Endothelial cell of umbilical vein (primary cell): ENCODE results near the gene PPIB. TPM values are rescaled to one million over a fixed set of nuclear protein-coding genes. Genes with fewer than 3 reads are reported as not detected.

Source experiments
- BruUV-seq: library from RNA; stranded (reverse); fragments of 400-500 nt; replicated peaks from 2 replicates; lab custom pipeline; 2021; lab: Mats Ljungman, UMichigan
- CTCF ChIA-PET: fragments of 300-600, 350-600 bp; sonication (Branson Sonifier 250); formaldehyde crosslinking; loops from one replicate; lab custom pipeline; 2021; ENCODE audit warnings: antibody characterized with exemption, inconsistent platforms; lab: Charles Lee
- POLR2A ChIA-PET: fragments of 300-600, 350-600 bp; sonication (Branson Sonifier 250); formaldehyde crosslinking; loops from one replicate; lab custom pipeline; 2021; ENCODE audit warnings: antibody characterized with exemption, inconsistent platforms; lab: Charles Lee
- DNase-seq: peaks from one replicate; pipeline ENCODE4 v3.0.0-alpha.2; 2011; ENCODE audit warnings: low read depth, low spot score
- FAIRE-seq: peaks from 2 replicates; lab custom pipeline; 2011; peaks lifted over from hg19 to GRCh38; lab: Jason Lieb, UNC
- H2AFZ ChIP-seq: 2 replicates; pipeline ENCODE4 v1.6.0; 2012; ENCODE audit warnings: low read depth, low read length, control low read depth, inconsistent platforms
- H3K27ac ChIP-seq: 2 replicates; pipeline ENCODE4 v1.5.1; 2011; ENCODE audit warnings: low read depth, mild to moderate bottlenecking, control low read depth, low read length, moderate library complexity; ENCODE audit not compliant: insufficient read depth
- H3K27me3 ChIP-seq, 2 experiments: 2 replicates each; pipeline versions ENCODE4 v1.6.0 to v1.6.1; 2011; ENCODE audit warnings: low read length in 2 of 2, mixed read lengths in 1 of 2; ENCODE audit not compliant: control insufficient read depth in 2 of 2, insufficient read depth in 2 of 2
- H3K36me3 ChIP-seq, 2 experiments: 2 replicates in 1 of 2; 3 replicates in 1 of 2; pipeline ENCODE4 v1.5.1; 2011; ENCODE audit warnings: low read length in 2 of 2, mild to moderate bottlenecking in 1 of 2, moderate library complexity in 1 of 2; ENCODE audit not compliant: control insufficient read depth in 2 of 2, insufficient read depth in 2 of 2; ENCODE audit errors: extremely low read depth in 1 of 2
- H3K4me1 ChIP-seq: 3 replicates; pipeline ENCODE4 v1.5.1; 2011; ENCODE audit warnings: mild to moderate bottlenecking, low read length; ENCODE audit not compliant: control insufficient read depth, insufficient read depth; ENCODE audit errors: extremely low read depth
- H3K4me2 ChIP-seq: 2 replicates; pipeline ENCODE4 v1.6.1; 2011; ENCODE audit warnings: low read length, control low read depth, mixed read lengths; ENCODE audit not compliant: insufficient read depth
- H3K4me3 ChIP-seq, 3 experiments: fragments of 200-600 bp in 1 of 3; sonication (generic), shearing (Covaris generic) in 1 of 3; replicated peaks in 1 of 3; 2 replicates each; pipeline ENCODE4 v1.5.1; 2011 to 2016; ENCODE audit warnings: control low read depth in 3 of 3, low read length in 3 of 3, mild to moderate bottlenecking in 2 of 3, inconsistent platforms in 1 of 3, low read depth in 1 of 3, moderate library complexity in 1 of 3; ENCODE audit not compliant: insufficient read depth in 1 of 3
- H3K79me2 ChIP-seq: 2 replicates; pipeline ENCODE4 v1.6.0; 2012; ENCODE audit warnings: low read length, inconsistent platforms; ENCODE audit not compliant: control insufficient read depth, insufficient read depth
- H3K9ac ChIP-seq: replicated peaks from 2 replicates; pipeline ENCODE3; 2011; ENCODE audit warnings: low read length, control low read depth; ENCODE audit not compliant: insufficient read depth; ENCODE audit errors: extremely low read depth
- H3K9me1 ChIP-seq: replicated peaks from 3 replicates; pipeline ENCODE4 v1.6.0; 2011; ENCODE audit warnings: mild to moderate bottlenecking, low read length; ENCODE audit not compliant: control insufficient read depth, insufficient read depth; ENCODE audit errors: extremely low read depth
- H3K9me3 ChIP-seq: replicated peaks from 2 replicates; pipeline ENCODE4 v1.5.1; 2012; ENCODE audit warnings: low read length, inconsistent platforms; ENCODE audit not compliant: control insufficient read depth, insufficient read depth
- H4K20me1 ChIP-seq: replicated peaks from 2 replicates; pipeline ENCODE3; 2011; ENCODE audit warnings: mild to moderate bottlenecking, low read length; ENCODE audit not compliant: control insufficient read depth, insufficient read depth; ENCODE audit errors: extremely low read depth
- CTCF ChIP-seq, 2 donors: IDR thresholded peaks; 1 replicate in 1 of 2; 2 replicates in 1 of 2; pipeline ENCODE4 v1.5.1; 2011; ENCODE audit warnings: low read length in 2 of 2, mild to moderate bottlenecking in 2 of 2, moderate library complexity in 2 of 2, control low read depth in 1 of 2, inconsistent platforms in 1 of 2, low read depth in 1 of 2; ENCODE audit not compliant: insufficient read depth in 1 of 2; ENCODE audit errors: extremely low read depth in 1 of 2
- EZH2 ChIP-seq: IDR thresholded peaks from 2 replicates; pipeline ENCODE4 v1.6.1; 2012; ENCODE audit warnings: borderline replicate concordance, low read depth, mild to moderate bottlenecking, moderate library complexity, low read length, inconsistent platforms; ENCODE audit not compliant: severe bottlenecking
- GATA2 ChIP-seq: IDR thresholded peaks from 2 replicates; pipeline ENCODE4 v1.7.0; 2011; ENCODE audit warnings: low read depth, mild to moderate bottlenecking, moderate library complexity, mixed read lengths, low read length; ENCODE audit not compliant: insufficient read length, insufficient read depth
- JUN ChIP-seq: IDR thresholded peaks from 2 replicates; pipeline ENCODE4 v1.6.1; 2011; ENCODE audit warnings: borderline replicate concordance, low read depth; ENCODE audit not compliant: insufficient read length, insufficient read depth
- MAX ChIP-seq: IDR thresholded peaks from 2 replicates; pipeline ENCODE4 v1.6.1; 2011; ENCODE audit not compliant: insufficient read depth, insufficient read length
- MYC ChIP-seq: IDR thresholded peaks from one replicate; pipeline ENCODE4 v1.6.1; 2011; ENCODE audit warnings: mild to moderate bottlenecking, low read depth, low read length
- POLR2AphosphoS5 ChIP-seq: IDR thresholded peaks from 2 replicates; pipeline ENCODE4 v1.6.1; 2012; ENCODE audit warnings: low read depth, mild to moderate bottlenecking, control low read depth, low read length, moderate library complexity; ENCODE audit not compliant: insufficient read depth
- dilution Hi-C: fragments of 300-500 bp; cut with MboI; formaldehyde crosslinking; loops from one replicate; pipeline ENCODE4 v1.15.0; 2019; ENCODE audit warnings: low sequenced_read_pairs; ENCODE audit not compliant: extremely low pct_ligation_motif_present
- intact Hi-C: fragments of 100-400 bp; cut with micrococcal nuclease; formaldehyde crosslinking; loops from one replicate; pipeline ENCODE4 v1.10.0; 2022
- polyA plus RNA-seq, 4 experiments: library from polyadenylated mRNA; depleted of rRNA in 3 of 4; stranded (reverse) in 3 of 4; unstranded in 1 of 4; fragments of >200 nt; gene quantifications; 2 replicates each; pipeline versions ENCODE4 v1.2.1 to v1.2.3, GENCODE V29; 2011 to 2012; ENCODE audit warnings: missing spikeins in 1 of 4
- total RNA-seq: library from RNA; stranded (reverse); gene quantifications from 2 replicates; pipeline ENCODE4 v1.2.3, GENCODE V29; 2021

Gene PPIB
- total and polyA plus RNA-seq, 2 donors (not counting 3 experiments of a cell fraction or from before 2014, with no cell fraction given): 840 to 1,240 TPM

GRCh38 chr15:64211696-64212095 lies 48.9 kb upstream of the PPIB start:
- BruUV-seq: no TSS peak
- Histone ChIP-seq H3K9me3 (no peaks in the 10 kb centered on the region), H3K4me3 (no peak overlapping the region), H3K9ac (no peak overlapping the region), H2AFZ (no peak overlapping the region), H3K27ac (no peak overlapping the region), H3K4me1 (peaks cover 2% of the 10 kb centered on the region), H4K20me1 (no peaks in the 10 kb centered on the region), H3K4me2 (no peak overlapping the region), H3K9me1 (no peaks in the 10 kb centered on the region), H3K79me2 (no peaks in the 10 kb centered on the region), H3K36me3 (peaks cover 0 to 10% of the 10 kb centered on the region in 2 experiments), H3K27me3 (no peaks in the 10 kb centered on the region)
- FAIRE-seq (no peak), DNase-seq (no peak)
- dilution Hi-C loops (no loop called here), intact Hi-C loops (loop anchor here (10.0 kb wide), 1 partner anchor 443 kb away; no protein-coding TSS in a partner anchor)
- ChIA-PET CTCF (no interaction called here), POLR2A (no interaction called here)
- TF ChIP-seq JUN (no peak), MAX (no peak), MYC (no peak), GATA2 (no peak), POLR2AphosphoS5 (no peak), EZH2 (no peak), CTCF (IDR thresholded peaks at IDR 0.05; ENCODE audit: extremely low read depth in 1 of 2, insufficient read depth in 1 of 2, low read depth in 1 of 2, low read length in 2 of 2) (no peak)
